Measurements from ENCODE around the gene LYPD6B.

The LYPD6B gene

DNA sequence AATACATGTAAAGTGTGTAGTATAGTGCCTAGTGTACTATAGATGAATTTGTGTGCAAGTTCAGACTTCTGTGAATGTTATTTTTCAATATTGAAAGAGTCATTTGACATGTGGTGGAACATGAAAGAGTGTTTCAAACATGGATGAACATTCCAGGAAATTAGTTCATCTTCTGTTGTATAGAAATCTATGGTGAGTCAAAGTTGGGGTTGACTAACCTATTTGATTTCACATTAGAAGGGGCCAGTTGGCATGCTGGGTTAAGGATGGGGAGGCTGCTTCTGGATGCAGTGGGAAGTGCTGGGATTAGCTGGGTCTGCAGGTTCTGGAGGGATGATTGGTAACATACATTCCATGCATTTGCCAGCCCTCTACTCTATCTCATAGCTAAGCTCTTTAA lies 50.6 kb downstream of the LYPD6B start:
- no peaks in the 10 kb centered on the region for H3K4me1 ChIP-seq (ENCODE audit: insufficient read depth, low read length, severe bottlenecking)
- H3K9ac ChIP-seq (ENCODE audit: low read length): no peak overlapping the region
- no peaks in the 10 kb centered on the region for H3K79me2 ChIP-seq (ENCODE audit: insufficient read depth, low read length)
- no peak overlapping the region for H2AFZ ChIP-seq (ENCODE audit: low read length)
- H3K4me2 ChIP-seq (ENCODE audit: low read length): no peak overlapping the region
- H3F3A ChIP-seq (ENCODE audit: insufficient read depth, low read length): no peaks in the 10 kb centered on the region
- H3K9me2 ChIP-seq (ENCODE audit: low read depth, low read length): no peaks in the 10 kb centered on the region
- no peak overlapping the region for H3K27ac ChIP-seq (ENCODE audit: low read depth, low read length, poor library complexity, severe bottlenecking)
- TF ChIP-seq, protein P1, sequence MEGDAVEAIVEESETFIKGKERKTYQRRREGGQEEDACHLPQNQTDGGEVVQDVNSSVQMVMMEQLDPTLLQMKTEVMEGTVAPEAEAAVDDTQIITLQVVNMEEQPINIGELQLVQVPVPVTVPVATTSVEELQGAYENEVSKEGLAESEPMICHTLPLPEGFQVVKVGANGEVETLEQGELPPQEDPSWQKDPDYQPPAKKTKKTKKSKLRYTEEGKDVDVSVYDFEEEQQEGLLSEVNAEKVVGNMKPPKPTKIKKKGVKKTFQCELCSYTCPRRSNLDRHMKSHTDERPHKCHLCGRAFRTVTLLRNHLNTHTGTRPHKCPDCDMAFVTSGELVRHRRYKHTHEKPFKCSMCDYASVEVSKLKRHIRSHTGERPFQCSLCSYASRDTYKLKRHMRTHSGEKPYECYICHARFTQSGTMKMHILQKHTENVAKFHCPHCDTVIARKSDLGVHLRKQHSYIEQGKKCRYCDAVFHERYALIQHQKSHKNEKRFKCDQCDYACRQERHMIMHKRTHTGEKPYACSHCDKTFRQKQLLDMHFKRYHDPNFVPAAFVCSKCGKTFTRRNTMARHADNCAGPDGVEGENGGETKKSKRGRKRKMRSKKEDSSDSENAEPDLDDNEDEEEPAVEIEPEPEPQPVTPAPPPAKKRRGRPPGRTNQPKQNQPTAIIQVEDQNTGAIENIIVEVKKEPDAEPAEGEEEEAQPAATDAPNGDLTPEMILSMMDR (IDR thresholded peaks at IDR 0.05; ENCODE audit: low read length): no peak
- TF ChIP-seq EZH2 (IDR thresholded peaks at IDR 0.05; ENCODE audit: borderline replicate concordance, low read length): no peak
- H3K4me3 ChIP-seq (ENCODE audit: low read depth, low read length, poor library complexity, severe bottlenecking): no peak overlapping the region
- H3K9me3 ChIP-seq (ENCODE audit: low read length): no peaks in the 10 kb centered on the region
- H3K27me3 ChIP-seq (ENCODE audit: insufficient read depth, low read length): no peaks in the 10 kb centered on the region
- no peaks in the 10 kb centered on the region for H3K36me3 ChIP-seq (ENCODE audit: insufficient read depth, low read length)
- H4K20me1 ChIP-seq (ENCODE audit: insufficient read depth, low read length): no peaks in the 10 kb centered on the region

DNA sequence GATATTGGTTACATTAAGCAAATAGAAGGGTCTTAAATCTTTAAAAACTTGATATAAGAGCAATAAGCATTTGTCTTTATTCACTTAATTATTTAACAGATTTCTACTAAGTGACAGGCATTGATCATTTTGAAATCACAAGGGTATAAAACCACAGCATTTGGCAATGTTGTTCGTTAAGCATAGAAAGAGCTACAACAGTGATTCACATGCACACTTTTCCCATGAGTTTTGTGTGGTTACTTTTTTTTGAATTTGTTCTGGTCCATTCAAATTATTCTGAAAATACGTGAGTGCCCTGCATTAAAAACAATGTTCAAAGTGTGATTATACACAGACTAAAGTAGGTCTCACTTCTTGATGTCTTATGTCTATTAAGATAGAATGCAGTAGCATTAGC lies 52.2 kb downstream of the LYPD6B start:
- Histone ChIP-seq H3K27ac (ENCODE audit: low read depth, low read length, poor library complexity, severe bottlenecking) (no peak overlapping the region), H3K9me3 (ENCODE audit: low read length) (no peaks in the 10 kb centered on the region), H3K9me2 (ENCODE audit: low read depth, low read length) (no peaks in the 10 kb centered on the region), H3K4me3 (ENCODE audit: low read depth, low read length, poor library complexity, severe bottlenecking) (no peak overlapping the region), H3K36me3 (ENCODE audit: insufficient read depth, low read length) (no peaks in the 10 kb centered on the region), H3K79me2 (ENCODE audit: insufficient read depth, low read length) (no peaks in the 10 kb centered on the region), H3K4me2 (ENCODE audit: low read length) (no peak overlapping the region), H3F3A (ENCODE audit: insufficient read depth, low read length) (no peaks in the 10 kb centered on the region), H3K4me1 (ENCODE audit: insufficient read depth, low read length, severe bottlenecking) (no peaks in the 10 kb centered on the region), H3K27me3 (ENCODE audit: insufficient read depth, low read length) (no peaks in the 10 kb centered on the region), H4K20me1 (ENCODE audit: insufficient read depth, low read length) (no peaks in the 10 kb centered on the region), H3K9ac (ENCODE audit: low read length) (no peak overlapping the region), H2AFZ (ENCODE audit: low read length) (no peak overlapping the region)
- TF ChIP-seq, protein P1 (IDR thresholded peaks at IDR 0.05; ENCODE audit: low read length): no peak
- TF ChIP-seq EZH2 (IDR thresholded peaks at IDR 0.05; ENCODE audit: borderline replicate concordance, low read length): no peak

DNA sequence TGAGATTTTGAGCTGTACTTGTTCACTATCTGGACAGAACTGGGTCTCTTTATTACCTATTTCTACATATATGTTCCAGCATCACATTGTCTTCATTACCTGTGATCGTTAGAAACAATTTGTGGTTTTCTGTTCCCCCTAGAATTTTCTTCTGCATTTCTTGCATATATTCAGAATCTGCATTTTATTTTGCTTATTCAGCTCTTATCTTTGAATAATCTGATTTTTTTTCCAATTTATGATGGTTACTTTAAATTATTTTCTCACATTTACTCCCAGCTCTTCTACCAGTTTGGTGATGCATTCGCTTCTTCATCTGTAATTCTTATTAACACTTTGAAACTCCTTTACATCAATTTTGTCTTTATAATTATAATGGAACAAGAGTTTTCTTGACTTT lies 55.1 kb downstream of the LYPD6B start:
- no peak for TF ChIP-seq EZH2 (IDR thresholded peaks at IDR 0.05; ENCODE audit: borderline replicate concordance, low read length)
- TF ChIP-seq, protein P1 (IDR thresholded peaks at IDR 0.05; ENCODE audit: low read length): no peak

More for the DNA sequence above, 55.1 kb downstream of the LYPD6B start:
- Histone ChIP-seq H3K79me2 (ENCODE audit: insufficient read depth, low read length) (no peaks in the 10 kb centered on the region), H2AFZ (ENCODE audit: low read length) (no peak overlapping the region), H4K20me1 (ENCODE audit: insufficient read depth, low read length) (no peaks in the 10 kb centered on the region), H3F3A (ENCODE audit: insufficient read depth, low read length) (no peaks in the 10 kb centered on the region), H3K9ac (ENCODE audit: low read length) (no peak overlapping the region), H3K4me3 (ENCODE audit: low read depth, low read length, poor library complexity, severe bottlenecking) (no peak overlapping the region), H3K36me3 (ENCODE audit: insufficient read depth, low read length) (no peaks in the 10 kb centered on the region), H3K9me3 (ENCODE audit: low read length) (no peaks in the 10 kb centered on the region), H3K27ac (ENCODE audit: low read depth, low read length, poor library complexity, severe bottlenecking) (no peak overlapping the region), H3K9me2 (ENCODE audit: low read depth, low read length) (no peaks in the 10 kb centered on the region), H3K4me1 (ENCODE audit: insufficient read depth, low read length, severe bottlenecking) (no peaks in the 10 kb centered on the region), H3K27me3 (ENCODE audit: insufficient read depth, low read length) (no peaks in the 10 kb centered on the region), H3K4me2 (ENCODE audit: low read length) (no peak overlapping the region)

Data from OCI-LY1 (cell line).